Middle frontal gyrus (tissue), 1 donor: ENCODE data around the gene CALD1.

Source experiments
- DNase-seq: peaks from one replicate; pipeline ENCODE4 v3.0.0-alpha.2; 2015; ENCODE audit warnings: low spot score; ENCODE audit errors: extremely low spot score

The CALD1 gene

DNA sequence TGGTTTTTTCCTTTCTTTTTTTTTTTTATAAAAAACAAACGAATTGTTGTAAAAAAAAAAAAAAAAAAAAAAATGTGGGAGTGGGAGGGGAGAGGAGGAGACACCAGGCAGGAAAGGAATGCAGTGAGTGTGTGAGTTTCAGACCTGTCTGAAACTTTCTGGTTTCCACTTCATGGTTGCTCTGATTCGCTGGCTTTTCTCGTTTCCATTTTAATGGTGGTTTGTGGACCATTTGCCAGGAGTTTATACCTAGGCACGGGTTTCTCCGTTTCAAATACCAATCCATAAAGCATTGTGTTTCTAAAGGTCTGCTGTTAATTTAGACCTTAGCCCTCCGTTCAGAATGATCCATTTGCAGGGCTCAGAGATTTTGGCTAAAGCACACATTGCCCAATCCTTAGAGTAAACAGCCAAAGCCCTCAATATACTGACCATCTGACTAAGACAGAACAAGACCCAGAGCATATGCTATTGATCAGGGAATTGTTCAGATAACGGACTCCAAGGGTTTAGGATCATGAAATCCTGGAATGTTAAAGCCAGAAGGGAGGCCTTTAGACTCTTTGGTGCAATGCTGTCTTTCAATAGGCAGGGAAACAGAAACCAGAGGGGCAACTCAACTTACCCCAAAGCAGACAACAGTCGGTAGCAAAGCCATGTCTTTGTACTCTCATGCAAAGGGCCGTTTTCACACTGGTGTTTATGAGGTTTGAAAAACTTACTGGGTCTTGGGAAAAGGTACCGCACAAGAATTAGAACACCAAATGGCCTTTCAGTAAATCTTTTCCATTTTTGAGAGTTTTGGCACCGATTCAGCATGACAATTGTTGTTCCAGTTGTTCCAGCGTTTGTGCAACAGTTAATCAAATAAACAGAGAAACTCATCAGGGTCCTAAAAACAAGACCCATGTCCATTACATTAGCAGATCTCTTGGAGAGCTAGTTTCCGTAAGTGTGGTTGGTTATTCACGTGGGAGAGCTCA, 112.6 kb downstream of the CALD1 start:
- no peak for DNase-seq

DNA sequence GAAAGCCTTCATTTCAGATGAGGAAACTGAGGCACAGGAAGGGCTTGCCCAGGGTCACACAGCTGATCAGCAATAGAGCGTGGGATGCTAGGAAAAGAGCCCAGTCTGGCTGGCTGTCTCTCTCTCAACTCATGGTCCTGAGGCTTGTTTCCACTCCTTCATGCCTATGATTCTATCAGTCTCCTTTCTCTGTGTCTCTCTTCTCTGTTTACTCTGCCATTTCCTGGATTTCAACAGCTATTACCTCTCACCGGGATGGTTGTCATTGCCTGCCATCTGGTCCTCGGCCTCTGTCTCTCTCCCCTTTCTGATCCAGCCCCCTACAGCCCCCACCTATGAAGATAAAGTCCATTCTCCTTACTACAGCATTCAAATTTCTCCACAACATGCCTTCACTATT, 113.5 kb downstream of the CALD1 start:
- no peak for DNase-seq

DNA sequence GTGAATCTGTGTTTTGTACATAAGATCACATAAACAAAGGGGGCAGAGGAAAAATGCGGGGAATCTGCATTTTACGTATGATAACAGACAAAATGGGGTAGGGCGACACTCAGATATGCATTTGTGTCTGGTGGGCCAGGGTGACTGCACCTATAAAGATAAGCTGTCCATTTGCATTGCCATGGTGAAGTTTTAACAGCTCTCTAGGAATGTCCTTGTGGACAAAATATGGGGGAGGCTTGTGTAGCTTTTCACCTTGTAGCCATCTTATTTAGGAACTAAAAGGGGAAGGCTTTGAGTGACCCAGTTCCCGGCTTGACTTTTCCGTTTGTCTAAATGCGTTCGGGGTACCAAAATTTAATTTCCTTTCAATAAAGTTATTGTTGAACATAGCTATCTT, 114.5 kb downstream of the CALD1 start:
- no peak for DNase-seq

DNA sequence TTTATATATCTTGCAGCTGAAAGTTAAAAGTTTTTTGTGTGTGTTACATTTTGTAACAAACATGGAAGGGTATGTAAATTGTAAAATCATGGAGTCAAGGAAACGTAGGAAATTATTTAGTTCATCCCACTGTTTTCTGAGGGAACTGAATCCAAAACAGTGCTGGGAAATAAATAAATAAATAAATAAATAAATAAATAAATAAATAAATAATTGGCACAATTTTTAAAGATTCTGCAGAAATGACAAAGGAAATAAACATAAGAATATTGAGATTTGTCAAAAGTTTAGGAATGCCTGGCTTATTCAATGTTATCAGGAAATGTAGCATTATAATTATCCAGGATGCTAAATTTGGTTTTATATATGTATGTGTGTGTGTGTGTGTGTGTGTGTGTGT, 115.5 kb downstream of the CALD1 start:
- no peak for DNase-seq

DNA sequence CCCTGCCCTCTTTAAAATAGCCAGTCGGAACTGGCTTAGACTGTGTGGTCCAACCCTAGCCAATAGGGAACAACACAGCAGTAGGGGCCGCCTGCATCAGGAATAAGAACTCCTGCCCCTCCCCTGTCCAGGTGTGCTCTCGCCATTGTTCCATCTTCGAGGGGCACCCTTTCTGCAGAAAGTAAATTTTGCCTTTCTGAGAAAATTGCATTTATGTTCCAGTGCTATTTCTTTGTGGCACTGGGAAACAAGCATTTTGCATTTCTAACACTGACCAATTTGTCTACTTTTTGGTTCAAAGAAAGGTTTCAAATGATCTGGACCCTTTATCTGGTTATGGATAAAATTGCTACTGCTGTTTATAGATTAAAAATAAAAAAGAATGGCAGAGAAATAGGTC, 116.6 kb downstream of the CALD1 start:
- DNase-seq: no peak

DNA sequence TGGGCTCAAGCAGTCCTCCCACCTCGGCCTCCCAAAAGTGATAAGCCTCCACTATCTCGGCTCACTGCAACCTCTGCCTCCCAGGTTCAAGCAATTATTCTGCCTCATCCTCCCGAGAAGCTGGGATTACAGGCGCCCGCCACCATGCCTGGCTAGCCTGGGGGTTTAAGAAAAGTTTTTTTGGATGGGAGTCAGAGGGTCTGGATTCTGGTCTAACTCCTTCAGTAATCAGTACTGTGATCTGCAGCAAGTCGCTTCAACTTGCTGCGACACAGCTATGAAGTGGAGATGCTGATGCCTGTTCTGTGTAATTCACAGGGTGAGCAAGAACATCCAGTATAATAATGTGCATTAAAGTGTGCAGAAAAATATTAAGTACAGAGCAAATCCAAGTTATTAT, 118.5 kb downstream of the CALD1 start:
- no peak for DNase-seq

DNA sequence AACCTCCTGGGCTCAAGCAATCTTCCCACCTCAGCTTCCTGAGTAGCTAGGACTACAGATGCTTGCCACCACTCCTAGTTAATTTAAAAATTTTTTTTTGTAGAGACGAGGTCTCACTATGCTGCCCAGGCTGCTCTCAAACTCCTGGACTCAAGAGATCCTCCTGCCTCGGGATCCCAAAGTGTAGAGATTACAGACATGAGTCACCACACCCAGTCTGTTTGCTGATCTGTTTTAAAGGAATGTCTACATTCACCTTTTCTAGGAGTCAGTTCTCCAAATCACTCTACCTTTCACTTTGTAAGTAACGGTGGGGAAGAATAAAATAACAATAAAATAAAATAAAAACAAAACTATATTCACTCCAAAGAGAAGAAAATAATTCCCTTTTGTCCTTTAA, 120.3 kb downstream of the CALD1 start:
- DNase-seq: no peak

DNA sequence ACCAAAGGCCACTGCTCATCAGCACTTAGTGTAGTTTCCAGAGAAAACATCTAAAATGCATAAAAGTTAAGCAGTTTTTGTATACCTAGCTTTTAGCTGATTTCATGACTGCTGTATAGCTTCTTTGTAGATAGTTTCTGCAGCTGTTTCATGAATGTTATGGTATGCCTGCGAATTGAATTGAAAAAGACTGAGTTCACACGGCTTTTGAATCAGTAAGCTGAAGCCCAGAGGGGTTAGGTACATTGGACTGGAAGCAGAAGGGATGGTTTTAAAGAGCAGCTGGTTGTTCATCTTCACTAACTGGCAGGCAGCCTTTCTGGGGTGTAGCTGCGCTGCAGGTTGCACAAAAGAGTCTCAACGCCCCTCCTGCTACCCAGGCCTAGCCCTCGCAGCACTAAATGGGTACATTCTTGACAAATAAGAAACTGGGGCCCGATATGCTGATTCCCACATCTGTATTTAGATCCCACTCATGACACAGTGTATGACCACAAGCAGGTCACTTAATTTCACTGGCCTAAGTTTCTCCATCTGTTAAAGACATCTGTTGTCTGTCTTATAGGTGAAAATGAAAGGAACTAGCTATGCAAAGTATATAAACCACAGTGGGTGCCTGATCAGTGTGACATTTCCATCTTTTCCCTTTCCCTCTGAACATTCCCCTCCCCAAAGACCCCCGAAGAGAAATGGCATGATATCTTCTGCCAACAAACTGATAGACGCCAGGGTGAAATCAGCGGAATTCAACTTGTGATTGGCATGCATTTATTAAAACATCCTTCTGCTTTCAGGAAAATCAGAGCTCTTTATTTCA, 120.9 kb downstream of the CALD1 start:
- no peak for DNase-seq

DNA sequence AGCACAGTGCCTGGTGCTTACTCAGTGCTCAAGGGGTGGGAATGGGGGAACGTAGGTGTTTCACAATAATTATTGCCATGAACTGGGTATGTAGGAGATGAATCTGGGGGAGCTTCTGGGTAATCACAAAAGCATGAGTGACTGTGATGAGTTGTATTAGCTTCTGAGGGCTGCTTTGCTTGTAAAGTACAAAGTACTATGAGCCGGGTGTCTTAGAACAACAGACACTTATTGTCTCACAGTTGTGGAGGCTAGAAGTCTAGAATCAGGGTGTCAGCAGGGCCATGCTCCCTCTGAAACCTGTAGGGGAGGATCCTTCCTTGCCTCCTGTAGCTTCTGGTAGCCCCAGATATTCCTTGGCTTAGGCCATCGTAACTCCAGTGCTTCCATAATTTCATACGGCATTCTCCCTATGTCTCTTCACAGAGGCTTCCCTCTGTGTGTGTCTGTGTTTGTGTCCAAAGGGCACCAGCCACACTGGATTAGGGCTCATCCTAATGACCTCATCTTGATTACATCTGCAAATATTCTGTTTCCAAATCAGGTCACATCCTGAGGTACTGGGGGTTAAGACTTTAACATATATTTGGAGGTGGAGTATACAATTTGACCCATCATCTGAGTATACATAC, 122.1 kb downstream of the CALD1 start:
- no peak for DNase-seq

DNA sequence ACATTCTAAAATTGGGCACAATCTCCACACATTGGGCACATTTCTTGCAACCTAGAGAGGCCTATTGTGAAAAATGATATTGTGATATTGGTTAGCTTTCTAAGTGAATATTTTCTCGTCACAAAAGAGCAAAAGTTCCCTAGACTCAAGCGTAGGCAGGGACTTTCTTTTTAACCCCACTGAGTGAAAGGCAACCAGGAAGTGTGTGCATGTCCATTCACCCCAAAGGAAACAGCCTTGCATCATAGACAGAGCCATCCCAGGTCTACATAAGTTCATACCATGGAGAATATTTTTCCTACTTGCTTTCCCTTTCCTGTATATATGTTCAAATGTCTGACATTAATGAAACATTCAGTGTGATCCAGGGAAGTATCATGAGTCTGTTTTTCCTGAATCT, 122.6 kb downstream of the CALD1 start:
- DNase-seq: no peak

DNA sequence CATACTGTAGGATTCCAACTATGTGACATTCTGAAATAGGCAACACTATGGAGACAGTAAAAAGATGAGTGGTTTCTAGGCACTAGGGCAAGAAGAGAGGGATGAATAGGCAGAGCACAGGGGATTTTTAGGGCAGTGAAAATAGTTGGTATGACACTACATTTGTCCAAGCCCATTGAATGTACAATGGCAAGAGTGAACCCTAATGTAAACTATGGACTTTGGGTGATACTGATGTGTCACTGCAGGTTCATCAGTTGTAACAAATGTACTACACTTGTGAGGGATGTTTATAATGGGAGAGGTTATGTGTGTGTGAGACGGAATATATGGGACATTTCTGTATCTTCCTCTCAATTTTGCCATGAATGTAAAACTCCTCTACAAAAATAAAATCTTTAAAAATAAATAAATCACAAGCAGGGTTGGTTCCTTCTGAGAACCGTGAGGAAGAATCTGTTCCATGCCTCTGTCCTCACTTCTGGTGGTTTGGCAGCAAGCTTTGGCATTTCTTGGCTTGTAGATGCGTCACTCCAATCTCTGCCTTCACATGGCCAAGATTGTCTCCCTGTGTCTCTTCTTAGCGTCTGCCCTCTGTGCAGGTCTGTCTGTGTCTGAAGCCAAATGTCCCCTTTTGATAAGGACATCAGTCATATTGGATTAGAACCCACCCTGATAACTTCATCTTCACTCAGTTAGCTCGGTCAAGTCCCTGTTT, 123.8 kb downstream of the CALD1 start:
- no peak for DNase-seq

DNA sequence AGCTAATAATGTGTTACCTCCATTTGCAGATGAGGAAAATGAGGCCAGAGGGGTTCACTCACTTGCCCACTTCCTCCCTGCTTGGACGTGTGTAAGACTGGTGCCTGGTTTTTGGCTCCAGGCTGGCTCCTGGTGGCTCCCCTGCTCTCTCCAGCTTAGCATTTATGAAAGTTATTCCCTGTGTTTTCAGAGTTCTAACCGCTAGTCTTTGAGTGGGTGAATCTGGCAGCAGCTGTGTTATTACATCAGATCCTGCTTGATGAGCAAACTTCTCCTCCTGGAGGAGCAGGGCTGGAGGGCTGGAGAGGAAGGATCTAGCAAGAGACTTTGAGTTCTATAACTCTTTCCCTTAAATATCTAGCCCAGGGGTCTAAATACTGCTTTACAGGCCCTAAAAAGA, 125.9 kb downstream of the CALD1 start:
- DNase-seq: no peak

DNA sequence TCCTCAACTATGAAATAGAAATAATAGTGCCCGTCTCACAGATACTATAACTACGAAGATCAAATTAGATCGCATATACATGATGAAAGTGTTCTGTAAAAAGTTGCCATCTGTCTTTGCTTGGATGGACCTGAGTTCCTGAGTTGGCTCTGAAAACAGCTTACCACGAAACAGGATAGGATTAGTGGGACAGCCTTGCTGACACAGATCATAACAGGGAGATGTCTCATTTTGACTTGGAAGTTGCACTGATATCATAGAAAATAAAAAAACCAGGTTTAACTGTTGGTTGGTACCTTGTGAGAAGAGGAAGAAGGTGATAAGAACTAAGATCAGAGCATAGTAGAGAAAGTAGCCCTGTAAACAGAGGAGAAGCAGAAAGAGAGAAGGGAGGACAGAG, 127.6 kb downstream of the CALD1 start:
- no peak for DNase-seq

DNA sequence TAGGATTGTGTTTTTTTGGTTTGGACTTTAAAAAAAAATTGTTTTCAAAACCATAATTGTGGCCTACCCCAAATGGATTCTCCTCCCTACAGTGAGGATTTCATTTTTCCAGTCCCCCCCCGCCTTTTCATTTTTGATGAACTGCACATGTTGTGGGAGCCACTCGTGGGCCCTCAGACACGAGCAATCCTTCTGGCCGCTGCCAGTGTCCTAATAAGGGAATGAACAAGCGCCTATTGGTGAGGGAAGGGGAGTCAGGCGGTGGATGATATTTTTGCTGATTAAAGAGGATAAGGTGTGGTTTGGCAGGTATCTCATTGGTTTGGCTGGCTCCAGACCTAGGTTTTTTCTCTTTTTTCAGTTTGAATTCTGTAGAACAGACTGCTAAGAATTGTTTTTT, 128.2 kb downstream of the CALD1 start:
- DNase-seq: no peak

DNA sequence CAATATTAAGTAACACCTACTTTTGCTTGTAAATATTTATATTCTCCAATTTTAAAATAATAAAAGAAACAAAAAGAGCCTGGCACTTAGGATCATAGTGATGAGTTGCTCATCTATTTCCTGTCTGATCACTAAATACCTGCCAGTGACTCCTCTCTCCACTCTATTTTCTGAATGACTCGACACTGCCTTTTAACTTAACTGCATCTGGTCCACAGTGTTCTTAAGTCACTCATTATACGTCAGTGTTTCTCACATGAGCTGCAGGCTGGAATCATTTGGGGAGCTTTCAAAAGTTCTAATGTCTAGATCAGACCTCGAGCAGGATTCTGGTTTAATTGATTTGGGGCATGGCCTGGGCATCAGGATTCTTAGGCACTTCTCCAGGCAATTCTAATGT, 128.9 kb downstream of the CALD1 start:
- no peak for DNase-seq

DNA sequence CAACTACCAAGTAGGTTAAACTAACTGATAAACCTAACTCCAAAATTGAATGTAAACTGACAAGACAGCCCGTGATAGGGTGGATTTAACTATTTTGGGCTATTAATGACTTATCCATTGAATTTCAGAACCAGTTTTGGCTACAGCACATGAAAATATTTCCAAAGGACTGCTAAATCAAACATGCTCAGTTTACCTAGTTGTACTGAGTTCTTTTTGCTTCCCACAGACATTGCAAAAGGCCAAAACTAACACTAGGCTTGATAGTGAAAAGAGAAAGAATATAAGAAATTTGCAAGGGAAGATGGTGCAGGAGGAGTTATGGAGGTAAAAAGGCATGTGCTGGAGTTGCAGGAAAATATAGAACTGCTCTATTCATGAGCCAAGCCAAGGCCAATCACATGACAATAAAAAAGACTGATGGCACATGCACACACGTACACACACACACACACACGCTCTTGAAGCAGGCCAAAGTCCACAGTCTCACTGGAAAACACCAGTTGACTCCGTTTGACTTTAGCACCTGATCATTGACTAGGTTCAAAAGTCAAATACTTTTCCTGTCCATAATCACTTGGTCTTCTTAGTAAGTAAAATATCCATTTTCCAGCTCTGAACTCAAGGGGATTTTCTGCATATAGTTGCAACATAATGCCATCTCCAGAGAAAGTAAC, 130.9 kb downstream of the CALD1 start:
- DNase-seq: no peak

DNA sequence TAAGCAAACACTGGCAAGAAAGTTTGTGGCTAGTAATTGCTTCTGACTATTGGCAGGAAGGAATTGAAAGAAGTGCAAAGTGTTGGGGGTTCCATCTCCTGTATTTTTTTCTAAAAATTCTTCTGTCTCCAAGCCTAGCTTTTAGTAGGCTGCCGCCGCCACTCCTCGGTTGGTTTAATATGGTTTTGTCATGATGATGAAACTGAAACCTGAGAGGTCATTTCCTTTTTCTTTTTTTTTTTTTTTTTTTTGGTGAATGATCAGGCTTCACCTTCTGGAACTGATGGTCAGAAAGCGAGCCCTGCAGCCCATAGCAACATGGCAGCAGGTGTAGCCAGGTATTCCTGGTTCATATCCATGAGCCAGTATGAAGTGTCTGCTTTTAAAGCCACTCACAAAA, 131.5 kb downstream of the CALD1 start:
- DNase-seq: no peak

DNA sequence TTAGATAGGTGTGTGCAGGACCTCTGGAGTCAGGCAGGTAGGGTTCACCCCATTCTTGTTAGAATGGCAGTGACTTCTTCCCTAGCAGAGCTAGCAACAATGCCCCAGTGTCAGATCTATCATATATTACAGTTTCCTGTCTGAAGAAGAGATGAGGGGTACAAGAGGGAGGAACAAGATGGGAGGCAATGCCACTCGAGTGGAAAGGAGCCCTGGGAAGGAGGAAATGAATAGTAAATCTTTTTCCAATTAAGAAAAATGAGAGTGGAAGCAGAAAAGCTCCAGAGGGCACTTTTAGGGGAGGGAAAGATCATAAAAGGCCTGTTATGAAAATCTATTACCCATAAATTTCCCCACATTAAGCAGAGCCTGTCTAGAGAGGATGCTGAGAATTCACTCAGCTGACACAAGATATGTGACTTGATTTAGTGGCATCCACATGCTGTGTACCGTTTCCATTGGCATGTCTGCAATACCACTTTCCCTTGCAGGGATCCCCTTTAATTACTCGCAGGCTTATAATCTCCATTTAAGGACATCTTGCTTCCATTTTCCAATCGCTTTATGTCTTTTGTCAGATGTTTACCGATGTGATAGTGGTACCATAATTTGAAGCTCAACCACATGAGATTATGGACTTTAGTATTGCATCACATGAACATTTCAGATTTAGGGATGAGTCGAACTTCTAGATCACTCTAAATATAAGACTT, 136.9 kb downstream of the CALD1 start:
- DNase-seq: no peak

DNA sequence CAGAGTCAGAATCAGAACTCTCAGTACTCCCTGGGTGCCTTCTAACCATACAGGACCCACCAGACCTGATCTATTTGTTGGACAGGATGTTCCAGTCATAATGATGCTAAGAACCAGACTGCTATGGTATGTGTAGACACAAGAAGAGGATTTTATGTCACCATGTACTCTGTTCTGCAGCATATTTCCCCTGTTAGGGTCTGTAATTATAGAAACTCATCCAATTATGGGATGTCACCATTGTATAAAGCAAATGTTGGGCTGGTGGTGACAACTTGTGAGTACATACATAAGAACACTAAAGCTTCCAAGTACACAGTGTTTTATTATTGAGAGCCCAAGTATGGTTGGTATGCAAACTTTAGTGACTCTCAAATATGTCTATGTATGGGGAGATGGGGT, 139.8 kb downstream of the CALD1 start:
- no peak for DNase-seq
